HG03571 (cell line): Measurements from ENCODE around the gene CAMK4.
A peak's percentile ranks its signal among the peaks of the same experiment; 100 is the strongest.

Experiments
- ATAC-seq: cut with Tn5 transposase; IDR thresholded peaks from one replicate; pipeline ENCODE4 v1.9.1; 2021; ENCODE audit not compliant: unreplicated experiment

CAMK4 gene

DNA sequence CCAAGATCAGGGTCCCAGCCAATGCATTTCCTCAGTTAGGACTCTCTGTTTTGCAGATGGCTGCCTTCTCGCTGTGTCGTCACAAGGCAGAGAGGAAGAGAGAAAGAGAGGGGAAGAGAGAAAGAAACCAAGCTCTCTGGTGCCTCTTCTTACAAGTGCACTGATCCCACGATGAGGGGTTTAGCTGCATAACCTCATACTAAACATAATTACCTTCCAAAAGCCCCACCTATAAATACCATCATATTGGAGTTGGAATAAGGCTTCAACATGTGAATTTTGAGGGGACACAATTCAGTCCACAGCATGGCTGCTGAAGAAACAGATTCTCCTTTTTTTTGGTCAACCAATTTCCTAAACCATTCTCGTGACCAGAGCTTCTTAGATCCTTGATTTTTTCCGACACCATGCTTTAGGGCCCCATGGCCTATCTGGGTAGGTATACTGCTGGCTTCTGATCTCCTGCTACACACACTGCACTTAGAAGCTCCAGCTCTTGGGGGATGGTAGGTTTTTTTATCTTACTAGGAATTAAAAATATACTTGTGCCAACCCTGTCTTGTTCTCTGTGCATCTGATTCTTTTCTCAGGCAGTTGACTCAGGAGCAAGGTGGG lies 5.1 kb downstream of the CAMK4 start:
- ATAC-seq: no peak

GRCh38 chr5:111229871-111230810 lies 6.0 kb downstream of the CAMK4 start:
- no peak for ATAC-seq

- no peak for ATAC-seq
These were observed 6.9 kb downstream of the CAMK4 start for GRCh38 chr5:111231119-111231518.

DNA sequence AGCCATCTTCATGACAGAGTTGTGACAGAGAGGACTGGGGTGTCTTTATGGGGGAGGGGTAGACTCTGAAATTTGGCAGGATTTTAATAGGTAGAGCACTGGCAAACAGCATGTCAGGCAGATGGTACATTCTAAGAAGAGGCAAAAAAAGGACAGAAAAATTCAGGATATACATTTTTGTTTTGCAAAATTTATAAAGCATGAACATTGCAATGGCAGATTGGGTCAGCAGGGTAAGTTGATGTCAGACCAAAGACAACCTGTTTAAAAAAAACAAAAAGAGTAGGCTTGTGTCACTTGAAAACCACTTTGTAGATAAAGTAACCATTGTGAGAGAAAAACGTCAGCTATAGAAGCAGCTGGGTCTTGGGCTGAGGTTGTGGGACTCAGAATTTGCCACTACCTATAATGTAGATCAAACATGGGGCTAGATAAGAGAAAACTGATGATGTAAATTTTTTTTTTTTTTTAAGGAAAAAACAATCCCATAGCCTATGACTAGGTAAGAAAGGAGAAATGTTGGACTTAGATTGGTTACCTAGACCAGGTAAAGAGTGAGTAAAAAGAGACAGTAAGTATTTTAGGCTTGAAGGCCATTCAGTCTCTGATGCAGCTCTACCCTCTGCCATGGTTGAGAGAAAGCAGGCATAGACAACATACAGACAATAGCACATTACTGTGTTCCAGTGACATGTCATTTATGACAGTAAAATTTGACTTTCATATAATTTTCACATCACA lies 8.3 kb downstream of the CAMK4 start:
- no peak for ATAC-seq

DNA sequence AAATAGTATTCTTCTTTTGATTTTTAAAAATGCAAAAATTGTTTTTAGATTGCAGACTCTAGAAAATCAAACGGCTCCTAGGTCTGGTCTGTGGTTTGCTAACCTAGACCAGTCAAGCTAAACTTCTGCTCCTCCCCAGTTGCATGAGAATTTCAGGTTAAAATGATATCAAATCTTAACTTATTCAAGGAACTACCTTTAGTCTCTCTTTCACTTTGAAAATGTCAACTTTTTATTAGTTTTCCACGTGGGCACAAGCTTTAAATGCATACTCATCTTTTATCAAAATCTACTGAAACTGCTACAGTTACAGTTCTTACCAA lies 8.8 kb downstream of the CAMK4 start:
- ATAC-seq: no peak

DNA sequence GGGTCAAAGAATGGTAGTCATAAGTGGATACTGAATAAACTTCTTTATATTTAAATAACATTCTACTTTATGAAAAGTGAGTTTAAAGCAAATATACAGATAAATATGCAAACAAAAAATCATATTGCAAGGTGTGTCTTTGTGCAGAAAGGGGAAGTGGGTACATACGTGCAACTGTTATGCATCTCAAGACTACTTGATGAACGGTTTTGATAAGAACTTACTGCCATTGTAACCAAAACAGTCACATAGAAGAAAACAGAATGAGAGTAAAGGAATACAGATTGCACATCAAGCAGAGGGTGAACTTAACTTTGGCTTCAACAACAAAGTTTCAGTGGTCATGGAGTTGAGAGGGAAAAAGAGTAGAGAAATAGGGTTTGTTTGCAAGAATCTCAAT lies 9.9 kb downstream of the CAMK4 start:
- no peak for ATAC-seq

DNA sequence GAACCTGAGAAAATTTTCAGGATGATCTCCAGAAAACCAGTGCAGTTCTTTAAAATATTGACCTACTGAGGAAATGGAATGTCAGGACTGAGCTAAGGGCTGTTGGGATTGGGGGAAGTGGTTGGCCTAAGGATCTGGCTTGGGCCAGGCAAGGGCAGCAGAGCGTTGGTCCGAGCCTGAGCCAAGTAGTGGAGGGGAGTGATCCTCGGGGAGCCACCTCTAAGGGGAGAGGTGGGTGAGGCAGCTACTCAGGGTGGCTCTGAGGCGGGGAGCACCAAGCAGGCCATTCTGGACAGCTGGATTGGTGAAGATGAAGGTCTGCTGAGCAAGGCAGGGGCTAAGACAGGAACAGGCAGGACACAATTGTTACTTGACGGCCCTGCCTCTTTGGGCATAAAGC lies 11.5 kb downstream of the CAMK4 start:
- ATAC-seq: no peak

DNA sequence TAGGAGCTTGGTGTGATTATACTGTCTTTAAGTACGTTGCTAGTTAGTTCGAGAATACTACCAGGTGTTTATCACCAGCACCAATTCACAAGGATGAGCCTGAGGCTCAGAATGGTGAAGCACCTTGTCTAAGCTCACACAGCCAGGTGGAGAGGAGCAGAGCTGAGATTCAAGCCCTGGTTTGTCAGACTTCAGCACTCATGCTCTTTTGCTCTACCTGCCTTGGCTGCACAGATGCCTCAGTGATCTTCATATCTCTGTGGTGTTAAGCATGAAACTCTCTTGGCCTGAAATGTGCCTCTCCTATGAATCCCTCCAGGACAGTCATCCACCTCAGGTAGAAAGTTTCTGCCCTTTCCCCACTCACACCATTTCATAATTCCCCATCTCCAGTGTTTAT lies 12.2 kb downstream of the CAMK4 start:
- no peak for ATAC-seq

GRCh38 chr5:111236995-111237394 lies 12.8 kb downstream of the CAMK4 start:
- no peak for ATAC-seq

DNA sequence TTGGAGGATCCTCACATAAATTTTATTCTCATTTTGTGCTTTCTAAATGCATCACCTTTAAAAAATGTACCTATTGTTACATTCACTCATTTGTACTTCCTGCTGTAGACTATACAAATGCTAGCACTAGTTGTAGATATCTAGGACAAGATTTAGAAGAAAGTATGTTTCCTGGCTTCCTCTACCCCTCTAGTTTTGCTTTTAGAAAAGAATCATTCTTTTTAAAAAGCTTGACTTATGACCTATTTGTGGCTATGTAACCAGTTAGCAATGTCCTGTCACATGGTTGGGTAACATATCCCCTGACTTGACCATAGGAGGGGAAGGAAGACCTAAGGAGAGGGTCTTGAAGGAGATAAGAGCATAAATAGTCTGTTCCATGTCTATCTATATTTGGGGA lies 13.3 kb downstream of the CAMK4 start:
- ATAC-seq: no peak

GRCh38 chr5:111238431-111239225 lies 14.4 kb downstream of the CAMK4 start:
- ATAC-seq: no peak

GRCh38 chr5:111241696-111242095 lies 17.5 kb downstream of the CAMK4 start:
- ATAC-seq: no peak

DNA sequence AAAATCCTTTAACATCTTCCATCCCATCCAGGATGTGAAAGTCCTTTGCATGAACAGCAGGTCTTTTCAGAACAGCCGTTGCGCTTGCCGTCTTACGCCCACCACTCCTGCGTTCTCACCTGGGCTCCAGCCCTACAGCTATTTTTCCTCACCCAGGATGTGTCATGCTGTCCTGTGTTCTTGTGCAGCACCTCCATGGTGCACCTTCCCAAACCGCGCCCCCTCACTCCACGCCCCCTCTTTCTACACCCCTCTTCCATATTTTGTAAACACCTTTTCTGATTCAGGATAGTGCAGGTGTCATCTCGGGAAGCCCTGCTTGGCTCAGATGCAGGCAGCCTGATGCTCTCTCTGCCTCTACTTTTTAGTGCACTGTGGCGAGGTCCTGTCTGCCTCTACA lies 18.4 kb downstream of the CAMK4 start:
- ATAC-seq: no peak

DNA sequence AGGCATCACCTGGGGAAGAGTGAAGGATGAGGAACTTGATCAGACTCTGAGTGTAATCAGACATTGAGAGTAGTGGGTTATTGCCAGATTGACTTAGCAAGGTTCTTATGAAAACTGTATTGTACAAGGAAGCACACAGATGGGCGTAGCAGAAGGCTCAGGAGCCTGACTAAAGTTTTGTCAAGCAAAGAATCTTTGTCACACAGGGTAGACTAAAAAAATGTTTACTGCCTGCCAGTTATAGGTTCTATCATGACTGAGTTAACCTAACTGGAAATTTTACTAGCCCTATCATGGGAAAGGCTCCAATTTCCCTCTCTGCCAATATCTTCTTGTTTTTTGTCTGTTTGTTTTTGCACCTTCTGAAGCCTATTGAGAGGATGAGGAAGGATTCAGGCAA lies 19.1 kb downstream of the CAMK4 start:
- no peak for ATAC-seq

DNA sequence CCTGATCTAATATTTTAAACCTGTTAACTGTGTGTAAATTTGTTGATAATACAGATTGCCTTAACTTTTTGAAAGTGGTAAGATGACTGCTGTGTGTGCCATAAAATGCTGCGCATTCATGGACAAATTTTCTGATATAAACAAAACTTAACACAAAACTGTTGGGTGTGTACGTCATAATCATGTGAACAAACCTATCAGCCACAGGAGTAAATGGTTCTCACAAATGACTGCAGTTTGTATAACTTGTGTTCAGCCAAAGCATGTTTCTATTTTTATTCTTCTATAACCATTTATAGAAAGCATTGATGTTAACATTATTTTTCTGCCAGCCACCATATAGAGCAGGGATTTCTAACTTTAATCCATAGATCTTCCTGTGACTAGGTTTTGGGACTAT lies 21.5 kb downstream of the CAMK4 start:
- no peak for ATAC-seq

GRCh38 chr5:111246459-111246858 lies 22.3 kb downstream of the CAMK4 start:
- ATAC-seq: no peak

- no peak for ATAC-seq
These were observed 24.4 kb downstream of the CAMK4 start for GRCh38 chr5:111248571-111248970.

DNA sequence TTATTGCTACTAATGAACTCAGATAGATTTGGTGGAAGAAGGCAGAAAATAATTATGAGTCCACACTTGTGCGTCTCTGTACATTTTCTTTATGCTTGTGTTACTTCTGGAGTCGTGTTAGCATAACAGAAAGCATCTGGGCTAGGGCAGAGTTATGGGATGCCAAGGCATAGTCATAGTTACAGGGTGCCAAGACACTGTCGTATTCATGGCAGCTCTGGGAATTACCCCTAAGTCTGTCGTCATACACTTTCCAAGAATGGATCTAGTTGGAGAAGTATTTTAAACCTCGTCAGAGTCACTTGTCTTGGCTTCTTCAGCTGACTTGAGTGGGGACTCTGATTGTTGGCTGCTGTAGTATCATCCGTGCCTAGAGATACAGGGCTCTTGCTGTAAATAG lies 27.7 kb downstream of the CAMK4 start:
- no peak for ATAC-seq

DNA sequence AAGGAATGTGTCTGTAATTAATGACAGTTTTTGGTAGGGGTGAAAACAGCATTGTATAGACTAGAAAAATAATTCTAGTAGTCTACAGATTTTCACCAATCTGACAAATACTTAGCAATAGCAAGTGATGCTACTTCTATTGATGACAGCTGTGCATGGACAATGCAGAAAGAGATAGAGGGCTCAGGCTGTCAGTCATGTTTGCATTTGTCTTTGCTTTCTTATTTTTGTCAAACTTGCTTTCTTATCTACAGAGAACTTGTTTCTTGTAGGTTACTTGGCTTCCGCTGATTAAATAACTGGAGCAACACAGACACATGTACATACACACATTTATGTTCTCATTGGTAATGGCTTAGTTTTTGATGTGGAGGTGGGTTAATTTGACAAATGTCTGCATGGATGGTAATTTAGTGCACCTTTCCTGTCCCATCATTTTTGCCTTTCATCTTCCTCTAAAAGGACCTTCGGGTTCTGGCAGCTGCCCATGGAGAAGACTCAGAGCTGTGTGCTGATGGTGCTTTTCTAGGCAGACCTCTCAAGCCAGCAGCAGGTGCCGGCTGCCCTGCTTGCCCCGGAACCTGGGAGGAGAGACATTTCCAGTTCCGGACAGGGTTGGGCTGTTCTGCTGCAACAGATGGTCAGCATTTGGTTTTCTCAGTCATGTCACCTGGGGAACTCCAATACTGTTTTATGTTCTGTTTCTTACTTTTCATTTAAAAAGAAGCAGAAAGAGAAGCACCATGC lies 28.8 kb downstream of the CAMK4 start:
- peak; percentile 76 for ATAC-seq

GRCh38 chr5:111254613-111255012 lies 30.4 kb downstream of the CAMK4 start:
- ATAC-seq: peak; percentile 66
